GM12878 (cell line): ENCODE results near the gene YARS1. TPM values are rescaled to one million over a fixed set of nuclear protein-coding genes. Genes with fewer than 3 reads are reported as not detected.

Source experiments
- ATAC-seq: fragments of 200-7000 bp; cut with Tn5 transposase; 3 replicates; pipeline ENCODE4 v1.9.1; 2020; ENCODE audit warnings: mild to moderate bottlenecking, moderate library complexity
- BruUV-seq: library from RNA; stranded (reverse); fragments of 400-500 nt; replicated peaks from 2 replicates; lab custom pipeline; 2021; lab: Mats Ljungman, UMichigan
- CTCF ChIA-PET: fragments of 300-600 bp; sonication (Branson Sonifier 250); formaldehyde crosslinking; extraction: SDS; loops from one replicate; lab custom pipeline; 2021; ENCODE audit warnings: inconsistent platforms; lab: Yijun Ruan, JAX
- POLR2A ChIA-PET: fragments of 350-600 bp; formaldehyde crosslinking; extraction: SDS; loops from one replicate; lab custom pipeline; 2021; ENCODE audit warnings: inconsistent platforms; lab: Charles Lee
- RAD21 ChIA-PET: fragments of 300-600 bp; sonication (Branson Sonifier 250); formaldehyde crosslinking; loops from one replicate; lab custom pipeline; 2023; ENCODE audit warnings: antibody characterized with exemption; ENCODE audit not compliant: unreplicated experiment; lab: Charles Lee
- SMC1A ChIA-PET: fragments of 300-600 bp; sonication (Branson Sonifier 250); formaldehyde crosslinking; loops from one replicate; lab custom pipeline; 2023; ENCODE audit not compliant: unreplicated experiment, uncharacterized antibody; lab: Charles Lee
- DNase-seq: peaks from one replicate; pipeline ENCODE4 v3.0.0-alpha.2; 2011; ENCODE audit warnings: low read depth, low spot score
- FAIRE-seq: peaks from 3 replicates; lab custom pipeline; 2011; peaks lifted over from hg19 to GRCh38; lab: Jason Lieb, UNC
- H2AFZ ChIP-seq: 2 replicates; pipeline ENCODE4 v1.6.0; 2011; ENCODE audit warnings: low read depth, low read length, control low read depth; ENCODE audit not compliant: control insufficient read depth
- H3K27ac ChIP-seq: 2 replicates; pipeline ENCODE4 v1.5.1; 2011; ENCODE audit warnings: control low read depth; ENCODE audit not compliant: control insufficient read depth, insufficient read depth
- H3K27me3 ChIP-seq, 2 experiments: replicated peaks in 1 of 2; 2 replicates each; pipeline versions ENCODE4 v1.6.0 to v1.6.1; 2011; ENCODE audit warnings: low read length in 1 of 2; ENCODE audit not compliant: control insufficient read depth in 2 of 2, insufficient read depth in 2 of 2
- H3K36me3 ChIP-seq, 2 experiments: 2 replicates each; pipeline ENCODE4 v1.5.1; 2011; ENCODE audit warnings: low read length in 1 of 2; ENCODE audit not compliant: control insufficient read depth in 2 of 2, insufficient read depth in 2 of 2
- H3K4me1 ChIP-seq: 2 replicates; pipeline ENCODE4 v1.6.1; 2011; ENCODE audit warnings: mild to moderate bottlenecking, low read length, moderate library complexity, mixed read lengths; ENCODE audit not compliant: control insufficient read depth, insufficient read depth
- H3K4me2 ChIP-seq: 2 replicates; pipeline ENCODE4 v1.6.0; 2011; ENCODE audit warnings: control low read depth; ENCODE audit not compliant: control insufficient read depth, insufficient read depth
- H3K4me3 ChIP-seq: fragments of 200-600 bp; sonication (generic); 2 replicates; pipeline ENCODE4 v1.5.1; 2016
- H3K79me2 ChIP-seq: 2 replicates; pipeline ENCODE4 v1.6.0; 2011; ENCODE audit warnings: low read length; ENCODE audit not compliant: control insufficient read depth, insufficient read depth
- H3K9ac ChIP-seq: 2 replicates; pipeline ENCODE4 v1.8.0; 2011; ENCODE audit warnings: low read length, control low read depth, mixed read lengths; ENCODE audit not compliant: control insufficient read depth, insufficient read depth
- H3K9me3 ChIP-seq: replicated peaks from 3 replicates; pipeline ENCODE4 v1.5.1; 2011; ENCODE audit warnings: mild to moderate bottlenecking, low read length; ENCODE audit not compliant: control insufficient read depth, insufficient read depth
- H4K20me1 ChIP-seq: 2 replicates; pipeline ENCODE4 v1.6.0; 2011; ENCODE audit not compliant: control insufficient read depth, insufficient read depth
- FOS ChIP-seq: IDR thresholded peaks from 3 replicates; pipeline ENCODE4 v1.6.1; 2011; ENCODE audit warnings: borderline replicate concordance; ENCODE audit not compliant: insufficient read length; ENCODE audit errors: extremely low read depth
- FOXK2 ChIP-seq: fragments of 450-650 bp; IDR thresholded peaks from 2 replicates; pipeline ENCODE4 v1.6.1; 2017; ENCODE audit warnings: mild to moderate bottlenecking, moderate library complexity
- IRF4 ChIP-seq: IDR thresholded peaks from 2 replicates; pipeline ENCODE4 v1.6.1; 2011; ENCODE audit warnings: low read depth, low read length
- NRF1 ChIP-seq: conservative IDR thresholded peaks from 2 replicates; pipeline ENCODE4 v1.6.1; 2011; ENCODE audit warnings: mild to moderate bottlenecking, low read depth, low read length, improper control_type of control experiment
- PAX5 ChIP-seq: IDR thresholded peaks from 2 replicates; pipeline ENCODE4 v1.6.1; 2011; ENCODE audit warnings: low read depth, low read length, borderline replicate concordance
- PAX8 ChIP-seq: fragments of 450-650 bp; IDR thresholded peaks from 2 replicates; pipeline ENCODE4 v1.6.1; 2017; ENCODE audit warnings: mild to moderate bottlenecking, moderate library complexity
- POLR2A ChIP-seq: IDR thresholded peaks from 2 replicates; pipeline ENCODE4 v1.6.1; 2011; ENCODE audit warnings: low read depth, mild to moderate bottlenecking, low read length
- POU2F2 ChIP-seq: IDR thresholded peaks from 3 replicates; pipeline ENCODE4 v1.6.1; 2011; ENCODE audit warnings: low read depth, mild to moderate bottlenecking, low read length, borderline replicate concordance
- SIN3A ChIP-seq: IDR thresholded peaks from 2 replicates; pipeline ENCODE4 v1.6.1; 2012; ENCODE audit warnings: low read depth, low read length, improper control_type of control experiment
- SIX5 ChIP-seq: IDR thresholded peaks from 2 replicates; pipeline ENCODE4 v1.6.1; 2011; ENCODE audit warnings: mild to moderate bottlenecking, low read depth, low read length, moderate library complexity; ENCODE audit not compliant: severe bottlenecking
- SREBF1 ChIP-seq: IDR thresholded peaks from 2 replicates; pipeline ENCODE4 v1.6.1; 2012; ENCODE audit warnings: mild to moderate bottlenecking, low read length
- STAT1 ChIP-seq: fragments of 450-650 bp; conservative IDR thresholded peaks from 2 replicates; pipeline ENCODE4 v1.6.1; 2014; ENCODE audit warnings: antibody characterized with exemption, mild to moderate bottlenecking
- ZNF274 ChIP-seq: IDR thresholded peaks from one replicate; pipeline ENCODE4 v1.8.0; 2011; ENCODE audit not compliant: insufficient read length, insufficient read depth
- ZNF622 ChIP-seq: fragments of 450-650 bp; IDR thresholded peaks from 2 replicates; pipeline ENCODE4 v1.6.1; 2017; ENCODE audit warnings: mild to moderate bottlenecking, inconsistent platforms
- WGBS: methylation state at CpG from one replicate; pipeline ENCODE4 v1.1.6; 2016; ENCODE audit warnings: low lambda C conversion rate; ENCODE audit not compliant: insufficient replicate concordance, insufficient coverage; ENCODE audit errors: missing lambda C conversion rate; 5-methylcytosine and 5-hydroxymethylcytosine counted together
- in situ Hi-C: fragments of 300-500 bp; cut with MboI; formaldehyde crosslinking; loops from 9 replicates; pipeline ENCODE4 v1.14.3; 2018; ENCODE audit warnings: mixed read lengths
- intact Hi-C: fragments of 100-400 bp; cut with micrococcal nuclease; formaldehyde crosslinking; loops from one replicate; pipeline ENCODE4 v1.14.2; 2022; ENCODE audit not compliant: unreplicated experiment
- polyA plus RNA-seq, 11 experiments: library from polyadenylated mRNA; depleted of rRNA in 4 of 11; unstranded in 6 of 11; stranded (reverse) in 5 of 11; fragments of >200 nt; fragmentation: Nextera tagmentation in 4 of 11; fragmentation: Illumina TruSeq in 1 of 11; extraction: Ambion mirVana in 4 of 11; extraction: Trizol in 1 of 11; gene quantifications; 1 replicate in 1 of 11; 2 replicates in 10 of 11; pipeline versions ENCODE4 v1.2.1 to v1.2.3, GENCODE V29; 2011 to 2016; ENCODE audit warnings: inconsistent platforms in 2 of 11, missing spikeins in 2 of 11, low read depth in 1 of 11
- total RNA-seq, 4 experiments: library from RNA; depleted of rRNA in 3 of 4; stranded (reverse); fragments of >200 nt in 3 of 4; fragmentation: Illumina TruSeq in 1 of 4; extraction: Trizol in 1 of 4; gene quantifications; 2 replicates each; pipeline versions ENCODE4 v1.2.1 to v1.2.3, GENCODE V29; 2013 to 2021
- TF ChIP-seq, protein P1 (sequence below): IDR thresholded peaks from 2 replicates; pipeline ENCODE4 v1.6.1; 2011; ENCODE audit warnings: borderline replicate concordance, low read depth, mild to moderate bottlenecking, moderate library complexity, low read length; ENCODE audit not compliant: insufficient read depth, poor library complexity, severe bottlenecking
- TF ChIP-seq, protein P2 (sequence below): fragments of 150-350 bp; IDR thresholded peaks from 2 replicates; pipeline ENCODE4 v1.6.1; 2014; ENCODE audit warnings: mild to moderate bottlenecking, low read depth, low read length
- TF ChIP-seq, protein P3 (sequence below): fragments of 450-650 bp; IDR thresholded peaks from 2 replicates; pipeline ENCODE4 v1.6.1; 2016; ENCODE audit warnings: mild to moderate bottlenecking
- TF ChIP-seq, protein P4 (sequence below): IDR thresholded peaks from 2 replicates; pipeline ENCODE4 v1.6.1; 2012; ENCODE audit warnings: mild to moderate bottlenecking, low read depth, low read length

YARS1 gene
- total and polyA plus RNA-seq, 10 of the 15 experiments (the other 5 are each of a cell fraction or from before 2014, with no cell fraction given), result 39.9 to 202 (median 136) TPM

DNA sequence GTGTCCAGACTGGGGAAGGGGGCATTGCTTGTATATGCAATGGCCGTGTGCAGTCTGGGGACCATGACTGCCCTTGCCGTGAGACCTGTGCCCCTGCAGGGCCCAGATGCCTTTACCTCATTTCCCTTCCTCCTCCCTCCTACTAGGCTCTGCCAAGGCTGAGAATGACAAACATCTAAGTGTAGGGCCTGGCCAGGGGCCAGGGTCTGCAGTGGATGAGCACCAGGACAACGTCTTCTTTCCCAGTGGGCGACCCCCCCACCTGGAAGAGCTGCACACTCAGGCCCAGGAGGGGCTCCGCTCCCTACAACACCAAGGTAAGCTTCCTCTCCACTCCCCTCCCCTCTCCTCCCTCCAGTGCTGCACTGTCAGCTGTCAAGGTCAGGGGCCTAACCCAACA lies 49.5 kb downstream of the YARS1 start:
- no TSS peak for BruUV-seq
- ChIA-PET SMC1A (interaction anchor here (1.0 kb wide), 1 partner anchor 55 kb away, joined by 3 read pairs; no protein-coding TSS in a partner anchor), CTCF (no interaction called here), RAD21 (no interaction called here), POLR2A (no interaction called here)
- Histone ChIP-seq H2AFZ (no peak overlapping the region), H3K27me3 (no peaks in the 10 kb centered on the region), H4K20me1 (no peaks in the 10 kb centered on the region), H3K79me2 (no peaks in the 10 kb centered on the region), H3K4me3 (no peak overlapping the region), H3K4me2 (no peak overlapping the region), H3K9me3 (no peaks in the 10 kb centered on the region), H3K9ac (no peak overlapping the region), H3K36me3 (no peaks in the 10 kb centered on the region; a peak in 1 of 4 replicates), H3K4me1 (no peaks in the 10 kb centered on the region), H3K27ac (no peak overlapping the region)
- no peak for TF ChIP-seq PAX5
- TF ChIP-seq, protein P1, sequence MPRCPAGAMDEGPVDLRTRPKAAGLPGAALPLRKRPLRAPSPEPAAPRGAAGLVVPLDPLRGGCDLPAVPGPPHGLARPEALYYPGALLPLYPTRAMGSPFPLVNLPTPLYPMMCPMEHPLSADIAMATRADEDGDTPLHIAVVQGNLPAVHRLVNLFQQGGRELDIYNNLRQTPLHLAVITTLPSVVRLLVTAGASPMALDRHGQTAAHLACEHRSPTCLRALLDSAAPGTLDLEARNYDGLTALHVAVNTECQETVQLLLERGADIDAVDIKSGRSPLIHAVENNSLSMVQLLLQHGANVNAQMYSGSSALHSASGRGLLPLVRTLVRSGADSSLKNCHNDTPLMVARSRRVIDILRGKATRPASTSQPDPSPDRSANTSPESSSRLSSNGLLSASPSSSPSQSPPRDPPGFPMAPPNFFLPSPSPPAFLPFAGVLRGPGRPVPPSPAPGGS, result no peak
- TF ChIP-seq, protein P2, sequence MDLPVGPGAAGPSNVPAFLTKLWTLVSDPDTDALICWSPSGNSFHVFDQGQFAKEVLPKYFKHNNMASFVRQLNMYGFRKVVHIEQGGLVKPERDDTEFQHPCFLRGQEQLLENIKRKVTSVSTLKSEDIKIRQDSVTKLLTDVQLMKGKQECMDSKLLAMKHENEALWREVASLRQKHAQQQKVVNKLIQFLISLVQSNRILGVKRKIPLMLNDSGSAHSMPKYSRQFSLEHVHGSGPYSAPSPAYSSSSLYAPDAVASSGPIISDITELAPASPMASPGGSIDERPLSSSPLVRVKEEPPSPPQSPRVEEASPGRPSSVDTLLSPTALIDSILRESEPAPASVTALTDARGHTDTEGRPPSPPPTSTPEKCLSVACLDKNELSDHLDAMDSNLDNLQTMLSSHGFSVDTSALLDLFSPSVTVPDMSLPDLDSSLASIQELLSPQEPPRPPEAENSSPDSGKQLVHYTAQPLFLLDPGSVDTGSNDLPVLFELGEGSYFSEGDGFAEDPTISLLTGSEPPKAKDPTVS, result no peak
- no peak for TF ChIP-seq STAT1
- TF ChIP-seq IRF4, result no peak
- TF ChIP-seq, protein P3, sequence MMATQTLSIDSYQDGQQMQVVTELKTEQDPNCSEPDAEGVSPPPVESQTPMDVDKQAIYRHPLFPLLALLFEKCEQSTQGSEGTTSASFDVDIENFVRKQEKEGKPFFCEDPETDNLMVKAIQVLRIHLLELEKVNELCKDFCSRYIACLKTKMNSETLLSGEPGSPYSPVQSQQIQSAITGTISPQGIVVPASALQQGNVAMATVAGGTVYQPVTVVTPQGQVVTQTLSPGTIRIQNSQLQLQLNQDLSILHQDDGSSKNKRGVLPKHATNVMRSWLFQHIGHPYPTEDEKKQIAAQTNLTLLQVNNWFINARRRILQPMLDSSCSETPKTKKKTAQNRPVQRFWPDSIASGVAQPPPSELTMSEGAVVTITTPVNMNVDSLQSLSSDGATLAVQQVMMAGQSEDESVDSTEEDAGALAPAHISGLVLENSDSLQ, result no peak
- TF ChIP-seq, protein P4, sequence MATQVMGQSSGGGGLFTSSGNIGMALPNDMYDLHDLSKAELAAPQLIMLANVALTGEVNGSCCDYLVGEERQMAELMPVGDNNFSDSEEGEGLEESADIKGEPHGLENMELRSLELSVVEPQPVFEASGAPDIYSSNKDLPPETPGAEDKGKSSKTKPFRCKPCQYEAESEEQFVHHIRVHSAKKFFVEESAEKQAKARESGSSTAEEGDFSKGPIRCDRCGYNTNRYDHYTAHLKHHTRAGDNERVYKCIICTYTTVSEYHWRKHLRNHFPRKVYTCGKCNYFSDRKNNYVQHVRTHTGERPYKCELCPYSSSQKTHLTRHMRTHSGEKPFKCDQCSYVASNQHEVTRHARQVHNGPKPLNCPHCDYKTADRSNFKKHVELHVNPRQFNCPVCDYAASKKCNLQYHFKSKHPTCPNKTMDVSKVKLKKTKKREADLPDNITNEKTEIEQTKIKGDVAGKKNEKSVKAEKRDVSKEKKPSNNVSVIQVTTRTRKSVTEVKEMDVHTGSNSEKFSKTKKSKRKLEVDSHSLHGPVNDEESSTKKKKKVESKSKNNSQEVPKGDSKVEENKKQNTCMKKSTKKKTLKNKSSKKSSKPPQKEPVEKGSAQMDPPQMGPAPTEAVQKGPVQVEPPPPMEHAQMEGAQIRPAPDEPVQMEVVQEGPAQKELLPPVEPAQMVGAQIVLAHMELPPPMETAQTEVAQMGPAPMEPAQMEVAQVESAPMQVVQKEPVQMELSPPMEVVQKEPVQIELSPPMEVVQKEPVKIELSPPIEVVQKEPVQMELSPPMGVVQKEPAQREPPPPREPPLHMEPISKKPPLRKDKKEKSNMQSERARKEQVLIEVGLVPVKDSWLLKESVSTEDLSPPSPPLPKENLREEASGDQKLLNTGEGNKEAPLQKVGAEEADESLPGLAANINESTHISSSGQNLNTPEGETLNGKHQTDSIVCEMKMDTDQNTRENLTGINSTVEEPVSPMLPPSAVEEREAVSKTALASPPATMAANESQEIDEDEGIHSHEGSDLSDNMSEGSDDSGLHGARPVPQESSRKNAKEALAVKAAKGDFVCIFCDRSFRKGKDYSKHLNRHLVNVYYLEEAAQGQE, result no peak
- TF ChIP-seq POLR2A, result no peak
- no peak for TF ChIP-seq PAX8
- TF ChIP-seq ZNF622, result no peak
- no peak for TF ChIP-seq SREBF1
- TF ChIP-seq FOS, result no peak
- TF ChIP-seq SIX5, result no peak
- no peak for TF ChIP-seq SIN3A
- no peak for TF ChIP-seq ZNF274
- no peak for TF ChIP-seq NRF1
- TF ChIP-seq POU2F2, result no peak
- TF ChIP-seq FOXK2, result no peak
- in situ Hi-C loops (no loop called here), intact Hi-C loops (no loop called here)
- DNase-seq, result no peak
- 8% methylated on average over 5 of the region's 5 CpGs for WGBS
- ATAC-seq, result no peak
- FAIRE-seq, result no peak
